ENCODE data around the gene DTWD2.
"Not testable (repeated sequence)": the region's sequence is repeated elsewhere in the genome, so short reads cannot be mapped to it uniquely, and the experiment has no call there.

DNA sequence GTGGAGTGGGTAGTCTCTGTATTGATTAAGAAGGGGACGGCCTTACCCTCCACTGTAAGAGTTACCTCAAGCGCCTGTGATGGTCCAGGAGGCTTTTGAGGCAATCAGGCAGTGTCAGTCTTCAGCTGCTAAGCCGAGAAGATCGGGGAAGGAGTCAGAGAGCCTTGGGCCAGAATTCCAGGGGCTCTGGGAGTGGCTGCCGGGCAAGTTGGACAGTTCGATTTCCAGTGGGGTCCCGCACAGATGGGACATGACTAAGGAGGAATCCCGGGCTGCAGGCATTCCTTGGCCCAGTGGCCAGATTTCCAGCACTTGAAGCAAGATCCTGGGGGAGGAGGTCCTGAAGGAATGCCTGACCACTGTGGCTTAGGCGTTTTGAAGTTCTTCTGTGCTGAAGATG lies 38.0 kb downstream of the DTWD2 start:
- TF ChIP-seq, protein P1, sequence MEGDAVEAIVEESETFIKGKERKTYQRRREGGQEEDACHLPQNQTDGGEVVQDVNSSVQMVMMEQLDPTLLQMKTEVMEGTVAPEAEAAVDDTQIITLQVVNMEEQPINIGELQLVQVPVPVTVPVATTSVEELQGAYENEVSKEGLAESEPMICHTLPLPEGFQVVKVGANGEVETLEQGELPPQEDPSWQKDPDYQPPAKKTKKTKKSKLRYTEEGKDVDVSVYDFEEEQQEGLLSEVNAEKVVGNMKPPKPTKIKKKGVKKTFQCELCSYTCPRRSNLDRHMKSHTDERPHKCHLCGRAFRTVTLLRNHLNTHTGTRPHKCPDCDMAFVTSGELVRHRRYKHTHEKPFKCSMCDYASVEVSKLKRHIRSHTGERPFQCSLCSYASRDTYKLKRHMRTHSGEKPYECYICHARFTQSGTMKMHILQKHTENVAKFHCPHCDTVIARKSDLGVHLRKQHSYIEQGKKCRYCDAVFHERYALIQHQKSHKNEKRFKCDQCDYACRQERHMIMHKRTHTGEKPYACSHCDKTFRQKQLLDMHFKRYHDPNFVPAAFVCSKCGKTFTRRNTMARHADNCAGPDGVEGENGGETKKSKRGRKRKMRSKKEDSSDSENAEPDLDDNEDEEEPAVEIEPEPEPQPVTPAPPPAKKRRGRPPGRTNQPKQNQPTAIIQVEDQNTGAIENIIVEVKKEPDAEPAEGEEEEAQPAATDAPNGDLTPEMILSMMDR (conservative IDR thresholded peaks at IDR 0.05; ENCODE audit: low read depth, low read length), result not testable (repeated sequence)
- not testable (repeated sequence) for TF ChIP-seq SMC3 (IDR thresholded peaks at IDR 0.05; ENCODE audit: low read depth, low read length); POLR2A (IDR thresholded peaks at IDR 0.05; ENCODE audit: low read depth, low read length); CEBPB (IDR thresholded peaks at IDR 0.05; ENCODE audit: low read depth, low read length); RCOR1 (IDR thresholded peaks at IDR 0.05; ENCODE audit: insufficient replicate concordance, low read length); RAD21 (IDR thresholded peaks at IDR 0.05; ENCODE audit: low read length); RFX5 (IDR thresholded peaks at IDR 0.05; ENCODE audit: low read depth, low read length); BHLHE40 (IDR thresholded peaks at IDR 0.05; ENCODE audit: low read depth, low read length); FOS (IDR thresholded peaks at IDR 0.05; ENCODE audit: low read depth, low read length); MAFK (IDR thresholded peaks at IDR 0.05; ENCODE audit: low read depth, low read length)
- TF ChIP-seq, protein P2, sequence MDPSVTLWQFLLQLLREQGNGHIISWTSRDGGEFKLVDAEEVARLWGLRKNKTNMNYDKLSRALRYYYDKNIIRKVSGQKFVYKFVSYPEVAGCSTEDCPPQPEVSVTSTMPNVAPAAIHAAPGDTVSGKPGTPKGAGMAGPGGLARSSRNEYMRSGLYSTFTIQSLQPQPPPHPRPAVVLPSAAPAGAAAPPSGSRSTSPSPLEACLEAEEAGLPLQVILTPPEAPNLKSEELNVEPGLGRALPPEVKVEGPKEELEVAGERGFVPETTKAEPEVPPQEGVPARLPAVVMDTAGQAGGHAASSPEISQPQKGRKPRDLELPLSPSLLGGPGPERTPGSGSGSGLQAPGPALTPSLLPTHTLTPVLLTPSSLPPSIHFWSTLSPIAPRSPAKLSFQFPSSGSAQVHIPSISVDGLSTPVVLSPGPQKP (IDR thresholded peaks at IDR 0.05; ENCODE audit: borderline replicate concordance, low read depth, low read length), result not testable (repeated sequence)
- TF ChIP-seq, protein P3, sequence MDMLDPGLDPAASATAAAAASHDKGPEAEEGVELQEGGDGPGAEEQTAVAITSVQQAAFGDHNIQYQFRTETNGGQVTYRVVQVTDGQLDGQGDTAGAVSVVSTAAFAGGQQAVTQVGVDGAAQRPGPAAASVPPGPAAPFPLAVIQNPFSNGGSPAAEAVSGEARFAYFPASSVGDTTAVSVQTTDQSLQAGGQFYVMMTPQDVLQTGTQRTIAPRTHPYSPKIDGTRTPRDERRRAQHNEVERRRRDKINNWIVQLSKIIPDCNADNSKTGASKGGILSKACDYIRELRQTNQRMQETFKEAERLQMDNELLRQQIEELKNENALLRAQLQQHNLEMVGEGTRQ (IDR thresholded peaks at IDR 0.05; ENCODE audit: low read depth, low read length), result not testable (repeated sequence)
